IMR-90 (cell line): Measurements from ENCODE around the gene KCNT2.

Source experiments
- CTCF ChIP-seq: conservative IDR thresholded peaks from 2 replicates; pipeline ENCODE4 v1.5.1; 2012; ENCODE audit warnings: mild to moderate bottlenecking, low read depth, low read length, improper control_type of control experiment
- SMC3 ChIP-seq: fragments of 150-350 bp; IDR thresholded peaks from 2 replicates; pipeline ENCODE4 v1.6.1; 2016; ENCODE audit warnings: low read depth, mild to moderate bottlenecking, antibody characterized with exemption, low read length, moderate library complexity

GRCh38 chr1:196302420-196302819, 305.8 kb downstream of the KCNT2 start:
- TF ChIP-seq CTCF (no peak), SMC3 (no peak)
